Measurements from ENCODE around the gene SLC16A13.
"Not testable (repeated sequence)": the region's sequence is repeated elsewhere in the genome, so short reads cannot be mapped to it uniquely, and the experiment has no call there.

Gene SLC16A13, protein sequence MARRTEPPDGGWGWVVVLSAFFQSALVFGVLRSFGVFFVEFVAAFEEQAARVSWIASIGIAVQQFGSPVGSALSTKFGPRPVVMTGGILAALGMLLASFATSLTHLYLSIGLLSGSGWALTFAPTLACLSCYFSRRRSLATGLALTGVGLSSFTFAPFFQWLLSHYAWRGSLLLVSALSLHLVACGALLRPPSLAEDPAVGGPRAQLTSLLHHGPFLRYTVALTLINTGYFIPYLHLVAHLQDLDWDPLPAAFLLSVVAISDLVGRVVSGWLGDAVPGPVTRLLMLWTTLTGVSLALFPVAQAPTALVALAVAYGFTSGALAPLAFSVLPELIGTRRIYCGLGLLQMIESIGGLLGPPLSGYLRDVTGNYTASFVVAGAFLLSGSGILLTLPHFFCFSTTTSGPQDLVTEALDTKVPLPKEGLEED

DNA sequence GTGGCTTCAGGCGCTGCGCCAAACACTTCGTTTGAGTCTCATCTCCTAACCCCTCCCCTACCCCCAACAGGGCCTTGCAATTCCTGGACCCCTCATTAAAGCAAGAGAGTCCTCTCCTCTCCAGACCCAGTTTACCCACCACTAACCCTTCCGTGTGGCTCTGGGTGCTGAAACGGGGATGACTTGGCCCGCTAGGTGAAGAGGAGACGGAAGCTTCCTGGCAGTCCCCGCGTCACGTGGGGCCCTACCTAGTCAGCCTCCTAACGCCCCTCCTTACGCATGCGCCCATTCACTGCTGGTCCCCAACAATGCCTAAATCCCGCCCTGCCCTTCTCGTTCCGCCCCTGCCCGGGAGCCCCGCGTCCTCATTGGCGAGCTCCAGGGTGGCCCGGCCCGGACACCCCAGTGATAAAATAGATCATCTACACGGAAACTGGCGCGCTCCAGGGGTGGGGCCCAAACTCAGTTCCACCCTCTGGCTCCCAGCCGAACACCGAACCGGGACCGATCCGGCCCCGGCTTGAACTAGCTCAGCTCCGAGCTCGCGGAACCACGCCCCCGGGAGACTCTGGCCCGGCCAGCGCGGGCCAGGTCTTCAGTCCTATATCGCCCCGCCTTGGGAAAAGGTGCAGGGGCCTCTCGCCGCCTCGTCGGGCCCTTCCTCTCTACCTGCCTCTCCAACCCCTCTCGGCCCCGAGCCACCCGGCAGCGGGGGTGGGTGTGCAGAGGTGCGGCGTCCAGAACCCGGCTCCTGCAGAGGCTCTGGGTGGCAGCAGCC is at the start of gene SLC16A13:
Gene SLC16A13, plus strand, starts transcription at position 425 of the 778 bp plus-strand sequence. CDS start 368 bp downstream, outside the sequence.
- DNase-seq = peak; percentile 93

DNA sequence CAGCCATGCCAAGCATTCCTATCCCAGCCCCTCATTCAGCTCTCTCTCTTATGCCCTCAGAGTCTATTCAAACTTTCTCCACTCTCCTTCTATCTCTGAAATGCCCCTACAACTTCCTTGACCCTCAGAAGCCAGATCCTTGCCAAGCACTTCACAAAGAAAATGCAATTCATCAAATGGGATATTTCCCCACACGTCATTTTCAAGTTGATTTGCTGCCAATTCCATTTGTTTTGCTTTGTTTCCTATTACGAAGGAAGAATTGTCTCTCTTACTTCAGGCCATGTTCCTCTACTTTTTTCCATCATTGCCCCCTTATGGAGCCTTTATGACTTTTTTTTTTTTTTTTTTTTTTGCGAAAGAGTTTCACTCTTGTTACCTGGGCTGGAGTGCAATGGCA is 49.1 kb upstream of the SLC16A13 start:
- no peak for DNase-seq

GRCh38 chr17:6989779-6990178 is 46.0 kb upstream of the SLC16A13 start:
- DNase-seq = no peak

DNA sequence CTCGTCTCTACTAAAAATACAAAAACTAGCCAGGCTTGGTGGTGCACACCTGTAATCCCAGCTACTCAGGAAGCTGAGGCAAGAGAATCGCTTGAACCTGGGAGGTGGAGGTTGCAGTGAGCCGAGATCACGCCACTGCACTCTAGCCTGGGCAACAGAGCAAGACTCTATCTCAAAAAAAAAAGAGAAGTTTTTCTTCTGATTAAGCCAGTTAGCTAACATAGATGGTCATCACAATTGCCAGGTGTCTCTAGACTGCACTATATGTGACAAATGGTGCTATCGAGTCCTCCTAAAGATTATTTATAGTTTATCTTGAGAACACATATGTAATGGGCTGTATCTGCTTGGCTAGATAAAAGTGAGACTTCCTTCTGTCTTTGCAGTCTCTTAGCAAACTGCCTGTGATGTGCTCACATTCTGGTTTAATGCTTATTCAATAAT is 42.2 kb upstream of the SLC16A13 start:
- not testable (repeated sequence) for DNase-seq

DNA sequence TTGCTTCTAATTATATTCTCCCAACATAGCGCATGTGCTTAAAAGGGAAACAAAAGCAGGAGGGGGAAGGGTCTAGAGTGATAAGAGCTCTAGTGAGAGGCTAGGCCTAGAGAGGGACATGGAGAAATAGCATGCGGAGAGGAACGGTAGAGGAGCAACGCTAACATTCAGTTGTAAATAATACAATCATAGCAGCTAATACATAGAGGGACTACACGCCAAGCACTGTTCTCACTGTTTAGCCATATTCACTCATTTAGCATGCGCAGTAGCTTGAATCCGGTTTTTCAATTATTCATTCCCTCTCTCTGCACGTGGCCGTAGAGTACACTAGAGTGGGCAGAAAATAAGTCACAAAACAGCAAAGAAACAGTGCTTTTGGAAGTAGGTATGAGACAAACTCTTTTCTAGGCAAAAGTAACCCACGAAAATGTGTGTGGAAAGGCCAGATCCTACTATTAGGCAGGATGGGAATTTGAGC is 41.7 kb upstream of the SLC16A13 start:
- no peak for DNase-seq

- DNase-seq = no peak
Observed at GRCh38 chr17:6994666-6995256, 41.1 kb upstream of the SLC16A13 start.

DNA sequence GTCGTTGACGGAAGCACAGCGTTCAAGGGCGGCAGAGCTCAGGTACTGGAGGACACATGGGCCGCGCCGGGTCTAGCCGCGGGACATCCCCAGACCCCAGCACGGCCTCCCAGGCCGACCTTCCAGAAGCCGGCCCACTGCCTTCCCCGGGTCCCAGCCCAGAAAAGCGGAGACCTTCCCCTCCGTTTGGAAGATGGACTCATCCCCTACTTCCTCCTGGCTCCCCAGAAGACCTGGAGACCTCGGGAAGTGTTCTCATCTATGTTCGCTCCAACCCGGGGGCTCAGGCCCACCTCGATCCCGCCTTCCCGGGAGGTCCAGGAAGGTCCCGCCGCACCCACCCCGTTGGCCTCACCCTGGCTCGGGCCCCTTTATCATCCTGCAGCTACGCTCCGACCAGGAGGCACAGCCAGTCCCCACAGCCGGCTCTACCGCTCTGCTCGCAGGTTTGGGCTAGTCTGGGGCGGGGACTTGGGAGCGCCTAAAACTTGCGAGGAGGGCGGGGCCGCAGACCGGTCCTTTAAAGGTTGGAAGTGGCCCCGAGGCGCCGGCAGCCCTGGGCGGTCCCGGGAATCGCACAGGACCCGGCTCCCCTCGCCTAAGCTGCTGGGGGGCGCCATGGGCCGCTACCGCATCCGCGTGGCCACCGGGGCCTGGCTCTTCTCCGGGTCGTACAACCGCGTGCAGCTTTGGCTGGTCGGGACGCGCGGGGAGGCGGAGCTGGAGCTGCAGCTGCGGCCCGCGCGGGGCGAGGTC is 40.1 kb upstream of the SLC16A13 start, which contains the start of gene ALOX12:
Gene ALOX12, plus strand, starts transcription at position 550 of the 756 bp plus-strand sequence. Its CDS starts 69 bp downstream, at position 619.
- no peak for DNase-seq

GRCh38 chr17:6996256-6997011 is 39.4 kb upstream of the SLC16A13 start:
- no peak for DNase-seq

GRCh38 chr17:6997171-6997570 is 38.6 kb upstream of the SLC16A13 start:
- no peak for DNase-seq

GRCh38 chr17:6998855-6999508 is 36.8 kb upstream of the SLC16A13 start:
- no peak for DNase-seq

DNA sequence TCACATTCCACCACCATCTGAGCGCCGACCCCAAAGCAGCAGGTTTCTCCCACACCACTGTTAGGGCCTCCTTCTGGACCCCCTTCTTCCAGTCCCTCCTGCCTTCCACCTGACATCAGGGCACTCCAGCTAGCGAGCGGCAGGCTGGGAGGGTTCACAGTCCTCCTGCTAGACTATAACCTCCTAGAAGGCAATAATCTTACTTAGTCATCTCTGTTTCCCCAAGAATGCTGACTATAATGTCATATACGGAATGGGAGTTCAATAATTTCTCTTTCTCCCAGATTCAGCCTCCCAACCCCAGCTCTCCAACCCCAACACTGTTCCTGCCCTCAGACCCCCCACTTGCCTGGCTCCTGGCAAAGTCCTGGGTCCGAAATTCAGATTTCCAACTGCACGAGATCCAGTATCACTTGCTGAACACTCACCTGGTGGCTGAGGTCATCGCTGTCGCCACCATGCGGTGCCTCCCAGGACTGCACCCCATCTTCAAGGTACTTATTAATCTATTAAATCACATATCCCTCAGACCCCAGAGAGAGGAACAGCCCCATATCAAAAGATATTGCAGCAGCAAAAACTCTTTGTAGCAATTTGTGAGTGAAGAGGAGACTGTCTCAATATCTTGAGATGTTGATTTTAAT is 34.4 kb upstream of the SLC16A13 start:
- DNase-seq = no peak

DNA sequence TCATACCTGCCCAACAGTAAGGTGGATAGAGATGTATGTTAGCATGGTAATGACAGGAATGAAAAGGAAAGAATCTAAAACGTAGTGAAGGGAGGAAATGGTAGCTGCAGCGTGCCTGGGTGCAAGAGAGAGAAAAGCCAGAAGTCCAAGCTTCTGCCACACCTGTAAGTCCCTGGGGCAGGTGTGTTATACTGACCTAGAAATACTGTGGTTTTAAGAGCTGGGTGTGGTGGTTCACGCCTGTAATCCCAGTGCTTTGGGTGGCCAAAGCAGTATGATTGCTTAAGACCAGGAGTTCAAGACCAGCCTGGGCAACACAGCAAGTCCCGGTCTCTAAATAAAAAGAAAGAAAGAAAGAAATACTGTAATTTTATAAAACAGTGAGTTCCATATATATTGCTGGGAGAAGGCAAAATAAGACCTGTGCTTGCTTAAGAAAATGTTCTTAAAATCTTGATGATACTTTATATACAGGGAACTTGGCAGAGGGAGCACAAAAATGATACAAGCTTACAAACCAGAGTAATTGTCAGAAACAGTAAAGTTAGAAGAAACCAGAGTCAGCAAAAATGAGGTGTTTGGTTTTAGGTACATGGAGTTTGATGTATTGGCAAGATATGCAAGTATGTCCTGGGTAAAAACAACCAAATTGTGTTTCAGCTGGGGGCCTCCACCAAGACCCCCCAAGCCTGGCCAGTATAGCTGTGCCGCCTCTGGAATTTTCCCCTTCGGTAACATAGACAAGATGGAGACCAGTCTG is 33.3 kb upstream of the SLC16A13 start:
- DNase-seq = no peak

GRCh38 chr17:7003745-7004144 is 32.1 kb upstream of the SLC16A13 start:
- no peak for DNase-seq

GRCh38 chr17:7004398-7005253 is 31.2 kb upstream of the SLC16A13 start:
- DNase-seq = peak; percentile 66

- no peak for DNase-seq
Observed at GRCh38 chr17:7005716-7006115, 30.1 kb upstream of the SLC16A13 start.

- no peak for DNase-seq
Observed at GRCh38 chr17:7007143-7007542, 28.7 kb upstream of the SLC16A13 start.

- no peak for DNase-seq
Observed at GRCh38 chr17:7010523-7010922, 25.3 kb upstream of the SLC16A13 start.

DNA sequence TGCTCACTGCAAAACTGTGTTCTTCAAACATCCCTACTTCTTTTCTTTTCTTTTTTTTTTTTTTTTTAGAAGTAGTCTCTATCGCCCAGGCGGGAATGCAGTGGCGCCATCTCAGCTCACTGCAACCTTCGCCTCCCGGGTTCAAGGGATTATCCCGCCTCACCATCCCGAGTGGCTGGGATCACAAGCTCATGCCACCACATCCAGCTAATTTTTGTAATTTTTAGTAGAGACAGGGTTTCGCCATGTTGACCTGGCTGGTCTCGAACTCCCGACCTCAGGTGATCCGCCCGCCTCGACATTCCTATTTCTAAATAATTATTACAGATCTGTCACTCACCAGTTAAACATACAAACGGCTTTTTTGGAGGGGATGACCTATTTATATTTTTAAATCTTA is 24.4 kb upstream of the SLC16A13 start:
- DNase-seq = no peak

DNA sequence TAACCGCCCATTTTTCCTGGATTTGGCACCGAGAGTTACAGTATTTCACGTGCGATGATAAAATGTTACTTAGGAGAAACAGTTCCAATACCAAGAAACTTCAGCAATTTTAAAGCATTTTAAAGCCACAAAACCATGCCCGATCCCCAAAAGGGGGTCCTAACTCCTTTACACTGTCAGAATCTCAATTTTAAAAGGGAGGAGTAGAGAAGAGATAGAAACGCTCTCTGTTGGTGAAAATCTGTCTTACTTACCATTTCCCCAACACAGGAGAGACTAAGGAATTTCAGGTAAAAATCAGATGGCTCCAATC is 23.9 kb upstream of the SLC16A13 start:
- DNase-seq = peak; percentile 1
